GM12801 (cell line): ENCODE data around the gene PRKACA.

Experiments used
- CTCF ChIP-seq: IDR thresholded peaks from one replicate; pipeline ENCODE4 v1.5.1; 2011; ENCODE audit warnings: control low read depth; ENCODE audit not compliant: insufficient read length; ENCODE audit errors: extremely low read depth

PRKACA gene

GRCh38 chr19:14160017-14160703 is 42.6 kb upstream of the PRKACA start:
- no peak for TF ChIP-seq CTCF

GRCh38 chr19:14159059-14159458 is 41.5 kb upstream of the PRKACA start:
- no peak for TF ChIP-seq CTCF

DNA sequence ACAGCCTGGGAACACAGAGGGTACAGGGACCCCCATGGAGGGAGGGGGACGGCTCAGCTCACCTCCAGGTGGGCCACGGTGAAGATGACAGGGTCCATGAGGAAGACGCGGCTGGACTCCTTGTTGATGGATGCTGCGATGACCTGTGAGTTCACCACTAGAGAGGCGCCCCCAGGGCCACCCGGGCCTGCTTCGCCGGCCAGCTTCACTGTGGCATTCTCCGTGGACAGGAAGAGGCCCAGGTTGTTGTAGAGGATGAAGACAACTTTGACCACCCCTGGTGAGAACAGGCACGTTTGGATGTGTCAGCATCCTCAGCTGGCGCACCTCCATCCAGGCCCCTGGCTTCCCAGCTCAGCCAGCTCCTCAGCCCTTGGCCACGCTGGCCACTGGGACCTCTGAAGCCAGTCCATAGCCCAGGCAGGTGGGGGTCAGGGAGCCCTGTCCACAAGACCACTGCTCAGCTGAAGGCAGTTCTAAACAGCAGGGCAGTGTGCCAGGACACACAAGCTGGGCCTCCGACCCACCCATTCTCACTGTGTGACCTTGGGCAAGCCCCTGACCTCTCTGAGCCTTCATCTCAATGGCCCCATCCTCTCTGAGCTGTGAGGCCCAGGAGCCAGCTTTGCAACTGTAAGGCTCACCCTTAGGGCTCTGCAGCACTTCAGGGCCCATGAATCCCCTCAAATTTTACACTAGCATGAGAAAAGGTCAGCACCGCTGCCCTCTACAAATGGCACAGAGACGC is 40.9 kb upstream of the PRKACA start:
- no peak for TF ChIP-seq CTCF

- TF ChIP-seq CTCF, result no peak
These were observed 39.6 kb upstream of the PRKACA start for GRCh38 chr19:14156971-14157717.

DNA sequence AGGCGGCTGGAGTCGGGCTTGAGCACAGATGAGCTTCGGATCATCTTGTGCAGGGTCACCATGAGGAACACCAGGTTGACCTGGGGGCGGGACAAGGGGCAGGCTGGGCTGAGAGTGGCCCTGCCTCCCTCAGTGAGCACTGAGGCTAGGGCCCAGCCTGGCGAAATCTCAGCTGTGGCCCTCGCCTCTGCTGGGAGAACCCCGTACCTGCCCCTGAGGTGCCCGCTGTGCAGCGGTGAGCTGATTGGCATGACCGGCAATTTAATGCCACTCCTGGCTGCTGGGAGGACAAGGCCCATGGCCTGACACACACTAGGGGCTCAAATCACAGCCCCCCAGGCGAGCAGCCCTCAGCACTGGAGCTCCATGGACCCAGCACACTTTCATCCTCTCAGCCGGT is 38.6 kb upstream of the PRKACA start:
- no peak for TF ChIP-seq CTCF

GRCh38 chr19:14155371-14155770 is 37.8 kb upstream of the PRKACA start:
- TF ChIP-seq CTCF, result no peak

- no peak for TF ChIP-seq CTCF
These were observed 35.2 kb upstream of the PRKACA start for GRCh38 chr19:14152713-14153112.
